GM18870 (cell line): ENCODE measurements around the gene TAS2R39.
"Not testable (repeated sequence)": the region's sequence is repeated elsewhere in the genome, so short reads cannot be mapped to it uniquely, and the experiment has no call there.

Source experiments
- ATAC-seq: cut with Tn5 transposase; IDR thresholded peaks from one replicate; pipeline ENCODE4 v1.9.1; 2021; ENCODE audit warnings: moderate library complexity; ENCODE audit not compliant: unreplicated experiment

The TAS2R39 gene

DNA sequence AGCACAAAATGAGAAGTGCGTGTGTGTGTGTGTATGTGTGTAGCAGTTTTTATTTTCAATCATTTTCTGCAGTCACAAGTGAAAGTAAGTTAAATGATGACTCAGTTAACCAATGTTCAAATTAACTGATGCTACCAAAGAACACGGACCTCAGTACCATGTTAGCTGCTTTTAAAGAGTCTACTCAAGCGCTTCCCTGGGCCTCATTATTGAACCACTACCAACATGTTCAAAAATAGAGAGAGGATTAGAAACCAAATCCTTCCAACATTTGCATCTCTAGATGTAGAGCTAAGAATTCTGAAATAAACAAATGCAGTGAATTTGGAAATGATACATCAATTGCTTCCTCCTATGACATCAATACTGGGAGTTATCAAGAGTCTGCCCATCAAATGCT lies at the start of gene TAS2R39:
TAS2R39 (plus strand) TSS at position 396 of the 400 bp plus-strand sequence; CDS start at position 396, 0 bp downstream.
- no peak for ATAC-seq

DNA sequence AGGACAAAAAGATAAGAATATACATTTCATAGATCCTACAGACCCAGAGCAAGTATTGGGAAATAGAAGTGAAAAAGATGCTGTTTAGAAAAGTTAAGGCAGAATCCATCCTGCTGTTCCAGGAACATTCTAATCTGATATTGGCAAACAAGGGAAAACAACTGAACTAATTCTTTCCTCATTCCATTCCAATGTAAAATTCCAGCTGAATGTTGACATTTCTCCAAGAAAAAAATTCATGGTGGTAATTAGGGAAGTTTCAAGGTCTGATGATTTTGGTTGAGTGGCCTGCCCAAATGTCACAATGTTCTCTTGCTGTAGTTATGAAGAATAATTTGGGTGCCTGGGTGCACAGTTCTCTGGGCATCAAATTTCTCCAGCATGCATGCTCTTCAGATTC lies 36.1 kb upstream of the TAS2R39 start:
- no peak for ATAC-seq

DNA sequence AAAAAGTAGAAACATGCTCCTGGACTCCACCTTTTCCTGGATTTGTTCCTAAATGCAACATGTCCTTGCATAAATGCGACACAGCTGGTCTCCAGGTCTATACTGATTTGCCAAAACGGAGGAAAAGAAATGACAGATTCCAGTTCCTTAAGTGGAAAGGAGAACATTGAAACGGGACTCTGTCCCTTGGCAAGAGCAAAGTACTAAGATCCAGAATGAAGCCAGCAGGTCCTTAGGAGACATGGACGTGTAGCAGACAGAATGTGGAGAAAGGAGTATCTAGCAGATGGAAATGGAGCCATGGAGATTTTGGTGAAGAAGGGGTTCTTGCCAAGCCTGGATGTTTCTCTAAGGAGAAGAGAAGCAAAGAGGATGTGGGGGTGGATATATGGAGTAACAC lies 35.2 kb upstream of the TAS2R39 start:
- ATAC-seq = no peak

DNA sequence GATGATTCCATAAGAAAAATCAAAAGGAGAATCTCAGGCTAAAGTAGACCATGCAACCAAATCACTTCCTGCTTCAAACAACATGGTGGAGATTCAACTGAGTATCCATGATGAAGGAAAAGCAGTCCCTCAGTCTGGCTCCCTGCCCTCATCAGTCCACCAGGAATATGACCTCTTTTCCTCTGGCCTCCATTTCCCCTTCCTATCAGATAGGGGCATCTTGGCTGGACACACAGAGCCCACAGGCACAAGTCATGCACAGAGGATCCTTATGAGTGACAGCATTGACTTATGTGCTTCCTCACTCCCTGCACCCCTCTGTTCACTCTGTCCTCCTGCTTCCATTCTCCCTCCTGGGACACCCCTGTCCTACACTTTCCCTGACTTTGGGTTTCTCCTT lies 34.6 kb upstream of the TAS2R39 start:
- no peak for ATAC-seq

DNA sequence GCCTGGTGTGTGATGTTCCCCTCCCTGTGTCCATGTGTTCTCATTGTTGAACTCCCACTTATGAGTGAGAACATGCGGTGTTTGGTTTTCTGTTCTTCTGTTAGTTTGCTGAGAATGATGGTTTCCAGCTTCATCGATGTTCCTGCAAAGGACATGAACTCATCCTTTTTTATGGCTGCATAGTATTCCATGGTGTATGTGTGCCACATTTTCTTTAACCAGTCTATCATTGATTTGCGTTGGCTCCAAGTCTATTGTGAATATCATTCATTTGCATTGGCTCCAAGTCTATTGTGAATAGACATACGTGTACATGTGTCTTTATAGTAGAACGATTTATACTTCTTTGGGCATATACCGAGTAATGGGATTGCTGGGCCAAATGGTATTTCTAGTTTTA lies 32.5 kb upstream of the TAS2R39 start:
- not testable (repeated sequence) for ATAC-seq

DNA sequence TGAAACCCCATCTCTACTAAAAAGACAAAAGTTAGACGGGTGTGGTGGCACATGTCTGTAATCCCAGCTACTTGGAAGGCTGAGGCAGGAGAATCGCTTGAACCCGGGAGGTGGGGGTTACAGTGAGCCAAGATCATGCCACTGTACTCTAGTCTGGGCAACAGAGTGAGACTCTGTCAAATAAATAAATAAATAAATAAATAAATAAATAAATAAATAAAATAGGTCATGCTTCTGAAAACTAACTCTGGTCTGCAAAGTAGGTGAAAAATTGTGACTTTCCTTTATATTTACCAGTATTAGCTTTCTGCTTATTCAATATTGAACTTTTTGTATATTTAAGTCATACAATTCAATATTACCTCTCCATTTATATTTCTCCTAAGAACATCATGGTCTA lies 24.6 kb upstream of the TAS2R39 start:
- ATAC-seq = not testable (repeated sequence)

DNA sequence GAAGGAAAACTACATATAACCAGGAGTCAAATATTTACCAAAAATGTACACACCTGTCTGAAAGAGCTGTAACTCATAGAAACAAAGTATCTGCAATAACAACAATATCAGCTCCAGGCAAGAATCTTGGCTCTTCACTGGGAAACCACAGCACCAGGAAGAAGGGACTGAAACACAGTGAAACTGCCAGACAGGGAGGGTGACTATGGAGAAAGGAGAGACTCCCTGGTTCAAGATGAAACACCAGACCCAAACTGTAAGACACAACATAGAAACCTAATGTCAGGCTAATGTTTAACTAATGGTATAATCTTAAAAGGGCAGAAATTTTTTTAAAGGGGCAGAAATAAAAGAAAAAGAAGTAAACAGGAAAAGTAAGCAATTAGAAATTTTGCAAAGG lies 11.5 kb upstream of the TAS2R39 start:
- no peak for ATAC-seq

DNA sequence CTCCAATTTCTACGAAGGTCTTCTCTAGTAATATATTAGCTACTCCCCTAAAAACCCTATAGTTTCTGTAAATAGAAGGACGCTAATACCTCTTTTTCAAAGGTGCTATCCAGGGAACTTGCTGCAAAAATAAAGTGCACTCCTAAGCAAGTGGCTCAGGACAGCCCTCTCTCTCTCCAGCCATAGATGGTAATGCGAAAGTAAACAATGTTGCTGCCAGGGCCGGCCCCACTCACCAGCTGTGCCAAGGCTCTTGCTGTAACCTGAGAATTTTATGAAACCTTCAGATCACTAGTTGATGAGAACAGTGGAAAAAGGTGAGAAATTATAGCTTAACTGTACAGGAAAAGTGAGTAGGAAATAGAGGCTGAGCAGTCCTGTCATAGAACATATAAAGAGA lies 10.9 kb upstream of the TAS2R39 start:
- no peak for ATAC-seq

DNA sequence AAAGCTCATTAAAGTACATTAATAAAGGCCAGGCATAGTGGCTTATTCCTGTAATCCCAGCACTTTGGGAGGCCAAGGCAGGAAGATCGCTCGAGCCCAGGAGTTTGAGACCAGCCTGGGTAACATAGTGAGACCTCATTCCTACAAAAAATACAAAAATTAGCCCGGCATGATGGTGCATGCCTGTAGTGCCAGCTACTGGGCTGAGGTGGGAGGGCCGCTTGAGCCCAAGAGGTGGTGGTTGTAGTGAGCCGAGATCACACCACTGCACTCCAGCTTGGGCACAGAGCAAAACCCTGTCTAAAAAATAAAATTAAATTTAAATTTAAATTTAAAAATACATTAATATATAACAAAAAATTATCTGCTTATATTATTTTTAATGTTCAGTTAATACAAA lies 7.1 kb upstream of the TAS2R39 start:
- ATAC-seq = no peak

DNA sequence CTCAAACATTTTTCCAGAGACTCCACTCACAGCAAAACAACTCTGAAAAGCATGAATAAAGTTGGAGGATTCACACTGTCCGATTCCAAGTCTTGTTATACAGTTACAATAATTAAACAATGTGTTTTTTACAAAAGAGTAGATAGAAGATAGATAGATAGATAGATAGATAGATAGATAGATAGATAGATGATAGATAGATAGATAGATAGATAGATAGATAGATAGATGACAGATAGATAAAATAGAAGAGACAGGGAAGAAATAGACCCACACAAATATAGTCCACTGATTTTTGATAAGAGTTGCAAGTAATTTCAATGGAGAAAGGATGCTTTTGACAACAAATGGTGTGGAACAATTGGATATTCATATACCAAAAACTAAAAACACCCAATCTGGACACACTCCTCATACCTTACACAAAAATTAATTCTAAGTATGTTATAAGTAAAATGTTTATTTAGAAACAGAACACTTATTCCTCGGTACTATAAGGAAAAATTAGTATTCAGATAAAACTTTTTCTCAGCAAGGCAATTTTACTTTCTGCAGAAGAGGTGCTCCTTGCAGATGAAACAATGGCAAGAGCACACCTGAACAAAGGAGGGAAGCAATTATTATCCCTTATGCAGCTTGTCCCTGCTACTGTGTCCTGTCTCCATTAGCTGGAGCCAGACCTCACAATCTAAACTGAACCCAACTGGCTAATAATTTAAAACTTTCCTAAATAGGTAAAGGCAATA lies 5.7 kb upstream of the TAS2R39 start:
- no peak for ATAC-seq

DNA sequence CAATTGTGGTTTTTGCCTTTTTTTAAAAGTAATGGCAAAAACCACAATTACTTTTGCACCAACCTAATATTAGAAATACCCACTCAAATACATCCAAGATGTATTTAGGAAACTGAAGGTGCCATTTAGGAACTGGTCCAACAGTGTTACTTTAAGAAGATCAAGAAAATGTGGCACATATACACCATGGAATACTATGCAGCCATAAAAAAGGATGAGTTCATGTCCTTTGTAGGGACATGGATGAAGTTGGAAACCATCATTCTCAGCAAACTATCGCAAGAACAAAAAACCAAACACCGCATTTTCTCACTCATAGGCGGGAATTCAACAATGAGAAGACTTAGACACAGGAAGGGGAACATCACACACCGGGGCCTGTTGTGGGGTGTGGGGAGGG lies 2.4 kb upstream of the TAS2R39 start:
- not testable (repeated sequence) for ATAC-seq

DNA sequence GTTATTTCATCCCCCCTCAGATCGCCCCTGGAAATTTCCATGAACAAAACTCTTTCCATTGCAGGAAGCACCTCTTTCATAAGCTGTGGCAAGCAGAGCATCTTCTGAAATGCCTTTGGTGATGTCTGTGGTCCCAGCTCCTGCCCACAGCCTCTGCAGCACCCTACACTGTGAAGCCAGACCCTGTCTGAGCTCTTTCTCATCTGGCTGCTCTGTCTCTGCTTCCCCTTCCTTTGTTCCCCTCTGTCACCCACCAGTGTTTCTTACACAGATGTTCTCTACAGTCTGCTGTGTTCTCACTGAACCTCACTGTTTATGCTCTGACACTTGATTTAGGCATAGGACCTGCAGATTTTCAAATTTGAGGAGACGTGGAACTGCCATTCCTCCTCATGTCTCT lies 1.9 kb upstream of the TAS2R39 start:
- no peak for ATAC-seq

DNA sequence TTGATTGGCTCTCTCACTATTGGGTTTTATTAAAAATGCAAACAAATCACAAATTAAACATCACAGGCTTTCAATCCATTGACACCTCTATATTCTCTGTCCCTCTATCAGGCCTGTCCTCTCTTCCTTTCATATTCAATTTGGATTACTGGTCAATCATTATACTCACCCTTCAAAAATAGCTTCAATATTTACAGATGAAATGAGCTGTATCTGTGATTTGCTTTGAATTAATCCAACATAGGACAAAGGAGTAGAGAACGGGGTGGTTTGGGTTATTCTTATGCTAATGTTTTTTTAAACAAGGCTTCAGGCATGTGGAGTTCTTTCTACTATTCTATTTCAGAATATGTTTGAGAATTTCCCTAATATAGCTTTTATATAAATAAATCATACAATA lies 2.3 kb downstream of the TAS2R39 start:
- no peak for ATAC-seq

DNA sequence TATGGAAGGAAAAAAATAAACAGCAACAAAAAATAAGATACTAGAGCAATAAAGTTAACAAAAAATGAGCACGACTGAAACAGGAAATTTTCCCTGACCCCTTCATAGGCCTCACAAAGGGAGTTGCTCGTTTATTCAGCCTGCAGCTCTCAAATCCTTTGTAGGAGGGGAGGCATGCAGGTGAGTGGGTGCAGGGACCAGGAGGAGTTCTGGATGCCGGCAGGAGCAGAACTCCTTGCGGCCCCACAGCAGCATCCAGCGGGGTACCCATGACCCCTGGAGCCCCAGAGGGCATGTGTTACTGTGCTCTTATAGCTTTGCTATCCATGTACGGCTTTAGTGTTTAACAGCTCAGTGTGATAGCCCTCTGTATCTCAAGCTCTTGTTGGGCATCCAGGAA lies 5.8 kb downstream of the TAS2R39 start:
- no peak for ATAC-seq

DNA sequence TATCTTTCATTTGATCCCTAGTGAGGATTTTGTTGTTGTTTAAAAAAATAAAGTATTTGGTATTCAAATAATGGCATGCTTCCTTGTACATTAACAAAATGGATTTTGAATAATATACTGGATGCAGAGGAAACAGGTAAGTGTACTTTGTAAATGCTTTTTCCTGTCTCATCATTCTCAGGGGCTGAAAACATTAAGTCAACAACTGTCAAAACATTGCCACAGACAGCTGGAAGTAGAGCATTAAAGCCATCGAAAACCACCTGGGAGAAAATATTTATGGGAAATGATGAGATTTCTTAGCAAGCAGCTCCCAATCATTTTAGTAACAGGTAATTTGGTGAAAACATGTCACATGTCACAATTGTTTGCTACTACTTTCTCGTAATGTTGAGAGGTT lies 10.7 kb downstream of the TAS2R39 start:
- no peak for ATAC-seq

DNA sequence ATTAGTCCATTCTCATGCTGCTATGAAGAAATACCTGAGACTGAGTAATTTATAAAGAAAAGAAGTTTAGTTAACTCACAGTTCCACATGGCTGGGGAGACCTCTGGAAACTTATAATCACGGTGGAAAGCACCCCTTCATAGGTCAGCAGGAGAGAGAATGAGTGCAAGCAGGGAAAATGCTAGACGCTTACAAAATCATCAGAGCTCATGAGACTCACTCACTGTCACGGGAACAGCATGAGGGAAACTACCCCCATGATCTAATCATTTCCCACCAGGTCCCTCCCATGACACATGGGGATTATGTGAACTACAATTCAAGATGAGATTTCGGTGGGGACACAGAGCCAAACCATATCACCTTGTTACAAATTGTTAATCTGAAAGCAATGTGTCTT lies 15.8 kb downstream of the TAS2R39 start:
- peak; percentile 43 for ATAC-seq

DNA sequence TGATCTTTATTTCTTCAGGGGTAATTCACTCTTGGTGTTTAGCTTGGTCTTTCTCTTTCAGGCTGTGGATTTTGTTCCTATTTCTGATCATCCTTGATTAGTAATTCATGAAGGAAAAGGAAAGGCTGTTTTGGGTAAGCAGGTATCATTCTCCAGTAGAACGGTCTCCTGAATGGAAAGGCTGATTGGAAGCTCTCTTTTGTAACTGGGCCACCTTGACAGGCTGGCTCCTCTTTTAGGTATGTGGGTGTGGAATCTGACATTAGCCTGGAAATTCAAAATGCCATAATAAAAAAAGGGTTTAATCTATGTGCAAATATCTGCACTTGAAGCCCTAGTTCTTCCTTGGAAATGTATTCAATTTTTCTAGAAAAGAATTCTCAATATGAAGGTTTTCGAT lies 18.9 kb downstream of the TAS2R39 start:
- ATAC-seq = no peak

DNA sequence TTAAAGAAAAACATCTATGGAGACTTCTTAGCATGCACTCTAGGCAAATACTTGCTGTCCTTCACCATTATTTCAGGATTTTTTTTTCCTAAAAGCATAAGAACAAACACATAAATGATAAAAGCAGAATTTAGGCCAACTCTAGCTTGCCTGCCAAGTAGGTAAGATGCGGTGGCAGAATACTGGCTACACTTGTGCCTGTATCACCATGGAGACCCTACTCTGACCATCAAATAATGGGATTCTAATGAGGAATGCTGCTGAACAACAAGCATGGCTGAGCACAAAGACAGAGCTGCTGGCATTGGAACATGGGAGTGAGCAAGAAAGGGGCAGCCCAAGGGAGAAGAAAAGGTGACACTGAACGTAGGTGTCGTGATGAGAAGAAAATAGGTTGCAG lies 20.2 kb downstream of the TAS2R39 start:
- no peak for ATAC-seq

DNA sequence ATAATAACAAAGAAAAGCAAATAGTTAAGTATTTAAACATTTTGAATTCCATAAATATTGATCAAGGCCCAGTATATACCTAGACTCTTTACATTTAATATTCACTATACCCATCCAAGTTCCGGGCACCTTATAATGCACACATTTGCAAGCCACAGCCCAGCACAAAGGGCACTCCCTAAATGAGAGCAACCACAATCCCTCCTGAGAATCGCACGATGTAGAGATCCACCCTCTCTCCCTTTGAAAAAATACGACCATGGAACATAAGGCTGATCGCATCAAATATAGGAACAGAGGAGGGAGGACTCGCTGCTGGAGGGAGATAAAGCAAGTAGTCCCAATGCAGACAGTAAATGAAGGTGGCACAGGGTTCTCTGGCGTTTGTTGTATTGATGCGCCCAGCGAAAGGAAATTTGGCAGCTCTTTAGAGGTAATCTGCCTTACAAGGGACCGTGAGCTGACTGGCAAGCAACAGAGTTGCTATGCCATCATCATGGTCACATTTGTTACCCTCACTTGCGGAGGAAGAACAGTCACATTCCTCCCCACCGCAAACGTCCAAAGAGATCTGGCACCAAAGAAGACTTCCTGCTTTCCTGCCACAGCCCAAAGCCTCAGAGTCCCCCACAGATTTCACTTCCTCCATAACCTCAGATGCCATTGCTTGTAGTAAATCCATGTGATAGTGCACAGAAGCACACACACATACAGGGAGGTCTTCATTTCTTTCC lies 22.5 kb downstream of the TAS2R39 start:
- peak; percentile 89 for ATAC-seq

DNA sequence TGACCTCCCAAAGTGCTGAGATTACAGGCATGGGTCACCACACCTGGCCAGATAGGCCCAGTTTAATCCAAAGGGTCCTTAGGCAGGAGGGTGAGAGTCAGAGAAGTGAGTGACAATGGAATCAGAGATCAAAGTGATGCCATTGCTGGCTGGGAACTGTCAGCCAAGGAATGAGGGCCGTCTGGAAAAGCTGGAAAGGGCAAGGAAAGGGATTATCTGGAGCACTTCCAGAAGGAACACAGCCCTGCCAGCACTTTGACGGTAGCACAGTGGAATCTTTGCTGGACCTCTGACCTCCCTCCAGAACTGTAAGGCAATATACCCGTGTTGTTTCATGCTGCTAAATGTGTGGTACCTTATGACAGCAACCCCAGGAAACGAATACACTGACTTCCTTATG lies 27.3 kb downstream of the TAS2R39 start:
- ATAC-seq = no peak

DNA sequence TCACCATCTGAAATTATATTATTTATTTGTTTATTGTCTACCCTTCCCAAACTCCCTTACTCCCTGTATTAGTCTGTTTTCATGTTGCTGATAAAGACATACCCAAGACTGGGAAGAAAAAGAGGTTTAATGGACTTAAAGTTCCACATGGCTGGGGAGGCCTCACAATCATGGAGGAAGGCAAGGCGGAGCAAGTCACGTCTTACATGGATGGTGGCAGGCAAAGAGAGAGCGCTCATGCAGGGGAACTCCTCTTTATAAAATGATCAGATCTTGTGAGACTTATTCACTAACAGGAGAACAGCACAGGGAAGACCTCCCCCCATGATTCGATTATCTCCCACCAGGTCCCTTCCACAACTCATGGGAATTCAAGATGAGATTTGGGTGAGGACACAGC lies 30.3 kb downstream of the TAS2R39 start:
- ATAC-seq = not testable (repeated sequence)
